OCI-LY3 (cell line): ENCODE measurements around the gene NUDC.

Experiments
- H2AFZ ChIP-seq: fragments of 200-600, 300-600 bp; shearing (Covaris generic); 2 replicates; pipeline ENCODE4 v1.6.0; 2014; ENCODE audit warnings: antibody characterized with exemption, low read depth, low read length
- H3K27ac ChIP-seq: fragments of 200-600, 300-600 bp; sonication (generic); 2 replicates; pipeline ENCODE4 v1.5.1; 2014; ENCODE audit warnings: mild to moderate bottlenecking, low read length, moderate library complexity, mixed read lengths
- H3K27me3 ChIP-seq: fragments of 200-600, 300-600 bp; sonication (generic); 2 replicates; pipeline ENCODE4 v1.6.1; 2014; ENCODE audit warnings: low read depth, low read length, mixed read lengths
- H3K36me3 ChIP-seq: fragments of 200-600, 300-600 bp; sonication (generic); replicated peaks from 2 replicates; pipeline ENCODE3; 2014; ENCODE audit warnings: low read depth, low read length, mixed read lengths
- H3K4me1 ChIP-seq: fragments of 300-600, 200-600 bp; sonication (generic); 2 replicates; pipeline ENCODE4 v1.6.1; 2014; ENCODE audit warnings: low read length, mixed read lengths
- H3K4me2 ChIP-seq: fragments of 200-600, 300-600 bp; sonication (generic); 2 replicates; pipeline ENCODE4 v1.6.1; 2014; ENCODE audit warnings: low read length, mixed read lengths
- H3K4me3 ChIP-seq: fragments of 300-600, 200-600 bp; sonication (generic); 2 replicates; pipeline ENCODE4 v1.5.1; 2014; ENCODE audit warnings: antibody characterized with exemption, mild to moderate bottlenecking, low read length, moderate library complexity
- H3K79me2 ChIP-seq: fragments of 300-600, 200-600 bp; shearing (Covaris generic); 2 replicates; pipeline ENCODE4 v1.6.1; 2014; ENCODE audit warnings: mild to moderate bottlenecking, low read length, mixed read lengths
- H3K9ac ChIP-seq: fragments of 300-600, 200-600 bp; shearing (Covaris generic); 2 replicates; pipeline ENCODE4 v1.6.0; 2014; ENCODE audit warnings: mild to moderate bottlenecking, low read length, moderate library complexity
- H3K9me3 ChIP-seq: fragments of 200-600, 300-600 bp; shearing (Covaris generic); 2 replicates; pipeline ENCODE4 v1.6.1; 2014; ENCODE audit warnings: low read length, mixed read lengths; ENCODE audit not compliant: insufficient read depth
- H4K20me1 ChIP-seq: fragments of 200-600, 300-600 bp; sonication (generic); 2 replicates; pipeline ENCODE4 v1.6.1; 2016; ENCODE audit warnings: low read length, mixed read lengths; ENCODE audit not compliant: insufficient read depth
- CTCF ChIP-seq: fragments of 200-600, 300-600 bp; sonication (generic); IDR thresholded peaks from 2 replicates; pipeline ENCODE4 v1.5.1; 2014; ENCODE audit warnings: antibody characterized with exemption, low read length, low read depth
- EZH2phosphoT487 ChIP-seq: fragments of 200-600 bp; shearing (Covaris generic); IDR thresholded peaks from 2 replicates; pipeline ENCODE4 v1.6.1; 2018; ENCODE audit warnings: antibody characterized with exemption, mixed run types, low read depth

NUDC gene

GRCh38 chr1:26960625-26960966 is 39.1 kb downstream of the NUDC start:
- Histone ChIP-seq H3K9me3 (no peaks in the 10 kb centered on the region), H3K4me1 (no peaks in the 10 kb centered on the region), H2AFZ (no peak overlapping the region), H3K4me3 (no peak overlapping the region), H4K20me1 (no peaks in the 10 kb centered on the region), H3K36me3 (no peaks in the 10 kb centered on the region), H3K79me2 (no peaks in the 10 kb centered on the region), H3K4me2 (no peak overlapping the region), H3K27ac (no peak overlapping the region), H3K27me3 (no peaks in the 10 kb centered on the region), H3K9ac (no peak overlapping the region)
- TF ChIP-seq CTCF, result no peak
- TF ChIP-seq EZH2phosphoT487, result no peak

GRCh38 chr1:26961826-26962225 is 40.3 kb downstream of the NUDC start:
- H3K9me3 ChIP-seq, result no peaks in the 10 kb centered on the region
- no peak overlapping the region for H3K9ac ChIP-seq
- no peak overlapping the region for H3K4me2 ChIP-seq
- TF ChIP-seq EZH2phosphoT487, result no peak
- no peak for TF ChIP-seq CTCF
- no peaks in the 10 kb centered on the region for H3K79me2 ChIP-seq
- H3K27ac ChIP-seq, result no peak overlapping the region
- H3K4me1 ChIP-seq, result no peaks in the 10 kb centered on the region
- H4K20me1 ChIP-seq, result no peaks in the 10 kb centered on the region
- no peak overlapping the region for H2AFZ ChIP-seq
- no peaks in the 10 kb centered on the region for H3K27me3 ChIP-seq
- no peaks in the 10 kb centered on the region for H3K36me3 ChIP-seq
- H3K4me3 ChIP-seq, result no peak overlapping the region

GRCh38 chr1:26965213-26965612 is 43.7 kb downstream of the NUDC start:
- Histone ChIP-seq H3K9ac (no peak overlapping the region), H3K27ac (no peak overlapping the region), H3K36me3 (no peaks in the 10 kb centered on the region), H3K79me2 (no peaks in the 10 kb centered on the region), H3K27me3 (no peaks in the 10 kb centered on the region), H3K4me3 (no peak overlapping the region), H3K4me2 (no peak overlapping the region), H3K4me1 (no peaks in the 10 kb centered on the region), H2AFZ (no peak overlapping the region), H3K9me3 (no peaks in the 10 kb centered on the region), H4K20me1 (no peaks in the 10 kb centered on the region)
- no peak for TF ChIP-seq CTCF
- no peak for TF ChIP-seq EZH2phosphoT487

- H3K27ac ChIP-seq, result no peak overlapping the region
- no peak for TF ChIP-seq CTCF
- TF ChIP-seq EZH2phosphoT487, result no peak
- no peak overlapping the region for H3K4me3 ChIP-seq
- H4K20me1 ChIP-seq, result no peaks in the 10 kb centered on the region
- H3K36me3 ChIP-seq, result no peaks in the 10 kb centered on the region
- H3K9ac ChIP-seq, result no peak overlapping the region
- no peak overlapping the region for H2AFZ ChIP-seq
- no peak overlapping the region for H3K4me2 ChIP-seq
- H3K9me3 ChIP-seq, result no peaks in the 10 kb centered on the region
- H3K27me3 ChIP-seq, result no peaks in the 10 kb centered on the region
- no peaks in the 10 kb centered on the region for H3K4me1 ChIP-seq
- H3K79me2 ChIP-seq, result no peaks in the 10 kb centered on the region
These were observed 44.1 kb downstream of the NUDC start for GRCh38 chr1:26965628-26966027.
